CD14-positive monocyte (primary cell): Measurements from ENCODE around the gene CACNB4. TPM values are rescaled to one million over a fixed set of nuclear protein-coding genes. Genes with fewer than 3 reads are reported as not detected.
A peak's percentile ranks its signal among the peaks of the same experiment; 100 is the strongest.

Source experiments
- DNase-seq, 3 donors: peaks; one replicate each; pipeline ENCODE4 v3.0.0-alpha.2; 2011 to 2022
- H2AFZ ChIP-seq: 2 replicates; pipeline ENCODE4 v1.6.0; 2012; ENCODE audit warnings: mild to moderate bottlenecking, low read depth, low read length, inconsistent platforms; ENCODE audit not compliant: insufficient read depth, poor library complexity, severe bottlenecking
- H3K27ac ChIP-seq, 2 donors: 1 replicate in 1 of 2; 2 replicates in 1 of 2; pipeline ENCODE4 v1.5.1; 2012 to 2013; ENCODE audit warnings: low read length in 2 of 2, control low read depth in 1 of 2, inconsistent platforms in 1 of 2, low read depth in 1 of 2, mild to moderate bottlenecking in 1 of 2
- H3K27me3 ChIP-seq, 2 donors: one replicate each; pipeline versions ENCODE4 v1.6.0 to v1.6.1; 2011 to 2013; ENCODE audit warnings: low read length in 2 of 2; ENCODE audit not compliant: control insufficient read depth in 2 of 2, insufficient read depth in 2 of 2
- H3K36me3 ChIP-seq, 2 donors: replicated peaks in 1 of 2; 1 replicate in 1 of 2; 2 replicates in 1 of 2; pipeline versions ENCODE4 v1.5.1 to v1.6.1; 2012 to 2013; ENCODE audit warnings: low read length in 2 of 2, control low read depth in 1 of 2, inconsistent platforms in 1 of 2, mild to moderate bottlenecking in 1 of 2; ENCODE audit not compliant: insufficient read depth in 2 of 2, control insufficient read depth in 1 of 2
- H3K4me1 ChIP-seq, 2 donors: 1 replicate in 1 of 2; 2 replicates in 1 of 2; pipeline versions ENCODE4 v1.5.1 to v1.6.1; 2012 to 2013; ENCODE audit warnings: low read length in 2 of 2, control low read depth in 1 of 2, inconsistent platforms in 1 of 2, mild to moderate bottlenecking in 1 of 2, moderate library complexity in 1 of 2; ENCODE audit not compliant: insufficient read depth in 2 of 2, control insufficient read depth in 1 of 2
- H3K4me2 ChIP-seq: replicated peaks from 2 replicates; pipeline ENCODE3; 2012; ENCODE audit warnings: low read length, moderate library complexity, mild to moderate bottlenecking; ENCODE audit not compliant: poor library complexity, severe bottlenecking; ENCODE audit errors: extremely low read depth
- H3K4me3 ChIP-seq, 3 experiments: fragments of 200-600 bp in 1 of 3; sonication (generic) in 1 of 3; replicated peaks in 1 of 3; 1 replicate in 2 of 3; 2 replicates in 1 of 3; pipeline ENCODE4 v1.5.1; 2011 to 2013; ENCODE audit warnings: low read length in 3 of 3, mild to moderate bottlenecking in 3 of 3, control low read depth in 2 of 3, low read depth in 2 of 3, inconsistent platforms in 1 of 3, moderate library complexity in 1 of 3
- H3K79me2 ChIP-seq: 2 replicates; pipeline ENCODE4 v1.6.0; 2012; ENCODE audit warnings: mild to moderate bottlenecking, control low read depth, inconsistent platforms, low read length, moderate library complexity; ENCODE audit not compliant: insufficient read depth
- H3K9ac ChIP-seq: 2 replicates; pipeline ENCODE4 v1.6.0; 2017; ENCODE audit warnings: low read length, mild to moderate bottlenecking; ENCODE audit not compliant: insufficient read depth, poor library complexity, severe bottlenecking
- H3K9me3 ChIP-seq, 2 donors: replicated peaks in 1 of 2; 1 replicate in 1 of 2; 2 replicates in 1 of 2; pipeline versions ENCODE4 v1.5.1 to v1.6.1; 2012 to 2013; ENCODE audit warnings: low read length in 2 of 2, control low read depth in 1 of 2; ENCODE audit not compliant: control insufficient read depth in 1 of 2, insufficient read depth in 1 of 2
- H4K20me1 ChIP-seq: 2 replicates; pipeline ENCODE4 v1.6.0; 2012; ENCODE audit warnings: mild to moderate bottlenecking, low read length, control low read depth, moderate library complexity; ENCODE audit not compliant: insufficient read depth
- H3K27ac Mint-ChIP-seq, 7 donors: one replicate each; pipeline ENCODE4 v1.8.0; 2020; ENCODE audit warnings: mild to moderate bottlenecking in 7 of 7, mixed read lengths in 7 of 7, moderate library complexity in 6 of 7, inconsistent platforms in 2 of 7
- H3K27me3 Mint-ChIP-seq, 3 donors: one replicate each; pipeline ENCODE4 v1.8.0; 2021 to 2022; ENCODE audit warnings: low read depth in 3 of 3, mild to moderate bottlenecking in 3 of 3, mixed read lengths in 3 of 3, moderate library complexity in 3 of 3, inconsistent platforms in 1 of 3
- H3K36me3 Mint-ChIP-seq, 2 donors: one replicate each; pipeline ENCODE4 v1.8.0; 2020; ENCODE audit warnings: mixed read lengths in 2 of 2, inconsistent platforms in 1 of 2, mild to moderate bottlenecking in 1 of 2
- H3K4me1 Mint-ChIP-seq: one replicate; pipeline ENCODE4 v1.8.0; 2020; ENCODE audit warnings: mild to moderate bottlenecking, mixed read lengths
- H3K4me3 Mint-ChIP-seq, 2 donors: one replicate each; pipeline ENCODE4 v1.8.0; 2020; ENCODE audit warnings: mild to moderate bottlenecking in 2 of 2, mixed read lengths in 2 of 2, moderate library complexity in 1 of 2
- H3K9me3 Mint-ChIP-seq, 7 donors: one replicate each; pipeline ENCODE4 v1.8.0; 2020 to 2022; ENCODE audit warnings: mixed read lengths in 7 of 7, mild to moderate bottlenecking in 6 of 7, moderate library complexity in 6 of 7, inconsistent platforms in 2 of 7
- WGBS: methylation state at CpG from one replicate; pipeline ENCODE4 v1.1.5; 2013; ENCODE audit warnings: missing lambda C conversion rate; ENCODE audit not compliant: insufficient coverage; 5-methylcytosine and 5-hydroxymethylcytosine counted together
- intact Hi-C, 2 donors: fragments of 100-400 bp; cut with micrococcal nuclease; formaldehyde crosslinking; loops; one replicate each; pipeline versions ENCODE4 v1.15.0 to v1.15.1; 2023
- polyA plus RNA-seq, 3 donors: library from polyadenylated mRNA; depleted of rRNA in 1 of 3; unstranded in 2 of 3; stranded (reverse) in 1 of 3; fragments of 300-500 nt in 2 of 3; fragments of >200 nt in 1 of 3; fragmentation: Illumina TruSeq in 2 of 3; gene quantifications; 1 replicate in 2 of 3; 2 replicates in 1 of 3; pipeline ENCODE4 v1.2.3, GENCODE V29; 2012 to 2021
- TF ChIP-seq, protein P1 (sequence below): fragments of 200-600 bp; IDR thresholded peaks from one replicate; pipeline ENCODE4 v1.8.0; 2022; ENCODE audit warnings: antibody characterized with exemption, mild to moderate bottlenecking

The CACNB4 gene
- polyA plus RNA-seq, 3 donors = 0.44 to 1.9 (median 1.1) TPM

DNA sequence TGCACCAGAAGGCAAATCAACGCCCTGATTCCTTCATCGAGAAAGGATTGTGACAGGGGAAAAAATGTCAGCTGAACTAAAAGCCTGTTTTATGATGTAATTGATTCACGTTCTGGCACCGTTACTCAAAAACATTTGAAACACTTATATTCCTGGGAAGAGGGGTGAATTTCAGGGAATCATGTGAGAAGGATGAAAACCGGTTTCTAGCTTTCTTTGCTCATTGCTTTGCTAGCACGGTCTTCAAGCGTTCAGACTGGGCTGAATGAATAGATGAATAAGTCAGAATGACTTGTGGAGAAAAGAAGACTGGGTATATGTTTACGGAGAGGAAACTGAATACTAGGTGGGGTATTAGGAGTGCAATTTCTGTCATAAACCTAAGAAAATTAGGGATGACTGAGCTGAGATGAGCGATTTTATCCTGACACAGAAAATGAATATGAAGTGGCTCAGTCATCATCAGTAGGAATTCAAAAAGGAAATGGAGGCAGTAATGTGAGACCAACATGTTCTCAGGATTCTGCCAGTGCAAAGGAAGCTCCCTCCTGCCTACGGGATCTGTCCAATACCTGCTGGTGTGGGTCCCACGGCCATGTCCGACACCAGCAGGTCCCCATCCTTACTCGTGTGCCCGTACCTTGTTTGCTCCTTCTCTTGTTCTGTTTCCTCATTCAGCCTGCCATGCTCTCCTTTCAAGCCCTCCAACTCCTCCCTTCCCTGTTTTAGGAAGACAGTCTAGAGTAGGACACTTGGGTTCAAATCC lies 146.0 kb downstream of the CACNB4 start:
- Mint-ChIP-seq H3K4me3 (no peak overlapping the region), H3K4me1 (peaks cover 12% of the 10 kb centered on the region), H3K27me3 (peaks cover 2 to 9% (median 3%) of the 10 kb centered on the region in 3 donors), H3K27ac (peak overlapping the region in 2 of 7 donors; percentile 27 to 38), H3K36me3 (no peaks in the 10 kb centered on the region), H3K9me3 (peaks cover 0 to 4% (median 2%) of the 10 kb centered on the region in 7 donors)
- Histone ChIP-seq H3K9me3 (no peaks in the 10 kb centered on the region), H3K27me3 (no peaks in the 10 kb centered on the region), H3K9ac (no peak overlapping the region), H2AFZ (no peak overlapping the region), H3K4me1 (peaks cover 10% of the 10 kb centered on the region in 2 donors), H3K4me2 (no peak overlapping the region), H3K36me3 (no peaks in the 10 kb centered on the region), H3K4me3 (no peak overlapping the region), H4K20me1 (no peaks in the 10 kb centered on the region), H3K79me2 (no peaks in the 10 kb centered on the region), H3K27ac (no peak overlapping the region)
- no peak for DNase-seq
- WGBS = 100% methylated on average over 6 of the region's 14 CpGs
- TF ChIP-seq, protein P1, sequence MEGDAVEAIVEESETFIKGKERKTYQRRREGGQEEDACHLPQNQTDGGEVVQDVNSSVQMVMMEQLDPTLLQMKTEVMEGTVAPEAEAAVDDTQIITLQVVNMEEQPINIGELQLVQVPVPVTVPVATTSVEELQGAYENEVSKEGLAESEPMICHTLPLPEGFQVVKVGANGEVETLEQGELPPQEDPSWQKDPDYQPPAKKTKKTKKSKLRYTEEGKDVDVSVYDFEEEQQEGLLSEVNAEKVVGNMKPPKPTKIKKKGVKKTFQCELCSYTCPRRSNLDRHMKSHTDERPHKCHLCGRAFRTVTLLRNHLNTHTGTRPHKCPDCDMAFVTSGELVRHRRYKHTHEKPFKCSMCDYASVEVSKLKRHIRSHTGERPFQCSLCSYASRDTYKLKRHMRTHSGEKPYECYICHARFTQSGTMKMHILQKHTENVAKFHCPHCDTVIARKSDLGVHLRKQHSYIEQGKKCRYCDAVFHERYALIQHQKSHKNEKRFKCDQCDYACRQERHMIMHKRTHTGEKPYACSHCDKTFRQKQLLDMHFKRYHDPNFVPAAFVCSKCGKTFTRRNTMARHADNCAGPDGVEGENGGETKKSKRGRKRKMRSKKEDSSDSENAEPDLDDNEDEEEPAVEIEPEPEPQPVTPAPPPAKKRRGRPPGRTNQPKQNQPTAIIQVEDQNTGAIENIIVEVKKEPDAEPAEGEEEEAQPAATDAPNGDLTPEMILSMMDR = no peak
- intact Hi-C loops = no loop called here

DNA sequence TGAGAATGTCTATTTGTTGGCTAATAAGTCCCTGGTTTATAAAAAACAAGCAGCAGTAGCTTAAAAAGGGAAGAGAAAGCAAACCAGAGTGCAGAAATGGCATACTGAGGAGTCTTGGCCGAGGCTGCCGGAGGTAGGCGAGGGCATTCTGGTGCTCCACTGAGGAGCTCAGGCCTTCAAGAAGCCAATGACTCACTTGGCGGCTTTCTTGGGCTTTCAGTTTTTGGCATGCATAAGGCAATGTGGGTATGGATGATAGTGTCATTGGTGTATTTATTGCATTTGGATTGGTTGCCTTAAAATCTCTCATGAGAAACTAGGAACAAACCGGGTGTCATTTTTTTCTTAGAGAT lies 151.1 kb downstream of the CACNB4 start:
- peak; percentile 69 to 75 (median 75) for DNase-seq
- Histone ChIP-seq H3K9me3 (peaks cover 3 to 6% of the 10 kb centered on the region in 2 donors), H3K27ac (peak overlapping the region; percentile 59 to 79), H3K4me2 (peak overlapping the region; percentile 83), H3K4me3 (peak overlapping the region; percentile 48 to 91 (median 79)), H3K27me3 (no peaks in the 10 kb centered on the region), H4K20me1 (no peaks in the 10 kb centered on the region), H3K36me3 (no peaks in the 10 kb centered on the region), H3K4me1 (peaks cover 27 to 30% of the 10 kb centered on the region in 2 donors), H2AFZ (peak overlapping the region; percentile 81), H3K79me2 (no peaks in the 10 kb centered on the region), H3K9ac (peak overlapping the region; percentile 39)
- Mint-ChIP-seq H3K27me3 (peaks cover 0 to 3% (median 2%) of the 10 kb centered on the region in 3 donors), H3K36me3 (peaks cover 0 to 7% of the 10 kb centered on the region in 2 donors), H3K4me1 (peaks cover 33% of the 10 kb centered on the region), H3K27ac (peak overlapping the region; percentile 61 to 91 (median 80)), H3K9me3 (peaks cover 4 to 11% (median 8%) of the 10 kb centered on the region in 7 donors), H3K4me3 (peak overlapping the region; percentile 78 to 90)
- intact Hi-C loops = loop anchor here (10.0 kb wide), 1 partner anchor 123 kb away; the partner anchor contains the start of gene ARL5A (in 2 of the 2)
- TF ChIP-seq, protein P1 = no peak
- 2% methylated on average over 5 of the region's 5 CpGs for WGBS
